ENCODE data around the gene TPPP2. TPM values are rescaled to one million over a fixed set of nuclear protein-coding genes. Genes with fewer than 3 reads are reported as not detected.

The TPPP2 gene
- total RNA-seq, 1 donor from 2014 or later = not detected

GRCh38 chr14:21016413-21017190, 13.4 kb upstream of the TPPP2 start:
- no peaks in the 10 kb centered on the region for H3K4me1 Mint-ChIP-seq (ENCODE audit: low read depth)
- H3K36me3 Mint-ChIP-seq (ENCODE audit: low read depth) = no peaks in the 10 kb centered on the region
- no peaks in the 10 kb centered on the region for H3K9me3 Mint-ChIP-seq (ENCODE audit: low read depth)
- no peak for DNase-seq (ENCODE audit: low spot score)
- H3K27me3 Mint-ChIP-seq (ENCODE audit: low read depth) = peaks cover 13% of the 10 kb centered on the region
- H3K27ac Mint-ChIP-seq (ENCODE audit: unreplicated experiment) = no peak overlapping the region
- no peak overlapping the region for H3K4me3 Mint-ChIP-seq (ENCODE audit: unreplicated experiment)
- TF ChIP-seq CTCF (IDR thresholded peaks at IDR 0.05) = no peak

GRCh38 chr14:21017528-21018245, 12.3 kb upstream of the TPPP2 start:
- H3K36me3 Mint-ChIP-seq (ENCODE audit: low read depth) = no peaks in the 10 kb centered on the region
- TF ChIP-seq CTCF (IDR thresholded peaks at IDR 0.05) = no peak
- H3K4me1 Mint-ChIP-seq (ENCODE audit: low read depth) = no peaks in the 10 kb centered on the region
- no peak overlapping the region for H3K27ac Mint-ChIP-seq (ENCODE audit: unreplicated experiment)
- H3K4me3 Mint-ChIP-seq (ENCODE audit: unreplicated experiment) = no peak overlapping the region
- H3K9me3 Mint-ChIP-seq (ENCODE audit: low read depth) = no peaks in the 10 kb centered on the region
- no peak for DNase-seq (ENCODE audit: low spot score)
- H3K27me3 Mint-ChIP-seq (ENCODE audit: low read depth) = peaks cover 5% of the 10 kb centered on the region

- H3K36me3 Mint-ChIP-seq (ENCODE audit: low read depth) = no peaks in the 10 kb centered on the region
- peaks cover 2% of the 10 kb centered on the region for H3K27me3 Mint-ChIP-seq (ENCODE audit: low read depth)
- no peaks in the 10 kb centered on the region for H3K9me3 Mint-ChIP-seq (ENCODE audit: low read depth)
- no peaks in the 10 kb centered on the region for H3K4me1 Mint-ChIP-seq (ENCODE audit: low read depth)
- no peak for DNase-seq (ENCODE audit: low spot score)
- H3K27ac Mint-ChIP-seq (ENCODE audit: unreplicated experiment) = no peak overlapping the region
- no peak for TF ChIP-seq CTCF (IDR thresholded peaks at IDR 0.05)
- H3K4me3 Mint-ChIP-seq (ENCODE audit: unreplicated experiment) = no peak overlapping the region
Observed at GRCh38 chr14:21018286-21018685, 11.7 kb upstream of the TPPP2 start.

GRCh38 chr14:21018781-21019180, 11.2 kb upstream of the TPPP2 start:
- Mint-ChIP-seq H3K9me3 (ENCODE audit: low read depth) (no peaks in the 10 kb centered on the region), H3K36me3 (ENCODE audit: low read depth) (no peaks in the 10 kb centered on the region), H3K27ac (ENCODE audit: unreplicated experiment) (no peak overlapping the region), H3K4me3 (ENCODE audit: unreplicated experiment) (no peak overlapping the region), H3K27me3 (ENCODE audit: low read depth) (peaks cover 6% of the 10 kb centered on the region), H3K4me1 (ENCODE audit: low read depth) (no peaks in the 10 kb centered on the region)
- no peak for TF ChIP-seq CTCF (IDR thresholded peaks at IDR 0.05)
- no peak for DNase-seq (ENCODE audit: low spot score)

GRCh38 chr14:21019366-21019765, 10.7 kb upstream of the TPPP2 start:
- no peak for DNase-seq (ENCODE audit: low spot score)
- H3K36me3 Mint-ChIP-seq (ENCODE audit: low read depth) = no peaks in the 10 kb centered on the region
- peaks cover 10% of the 10 kb centered on the region for H3K27me3 Mint-ChIP-seq (ENCODE audit: low read depth)
- peaks cover 5% of the 10 kb centered on the region for H3K4me1 Mint-ChIP-seq (ENCODE audit: low read depth)
- TF ChIP-seq CTCF (IDR thresholded peaks at IDR 0.05) = no peak
- no peak overlapping the region for H3K4me3 Mint-ChIP-seq (ENCODE audit: unreplicated experiment)
- H3K9me3 Mint-ChIP-seq (ENCODE audit: low read depth) = no peaks in the 10 kb centered on the region
- H3K27ac Mint-ChIP-seq (ENCODE audit: unreplicated experiment) = no peak overlapping the region

Measured in chondrocyte (in vitro differentiated cells).